ENCODE data around the gene PRR16. TPM values are rescaled to one million over a fixed set of nuclear protein-coding genes. Genes with fewer than 3 reads are reported as not detected.

Gene PRR16
- total and polyA plus RNA-seq, 7 donors, result 1.6 to 5.9 (median 5.7) TPM

DNA sequence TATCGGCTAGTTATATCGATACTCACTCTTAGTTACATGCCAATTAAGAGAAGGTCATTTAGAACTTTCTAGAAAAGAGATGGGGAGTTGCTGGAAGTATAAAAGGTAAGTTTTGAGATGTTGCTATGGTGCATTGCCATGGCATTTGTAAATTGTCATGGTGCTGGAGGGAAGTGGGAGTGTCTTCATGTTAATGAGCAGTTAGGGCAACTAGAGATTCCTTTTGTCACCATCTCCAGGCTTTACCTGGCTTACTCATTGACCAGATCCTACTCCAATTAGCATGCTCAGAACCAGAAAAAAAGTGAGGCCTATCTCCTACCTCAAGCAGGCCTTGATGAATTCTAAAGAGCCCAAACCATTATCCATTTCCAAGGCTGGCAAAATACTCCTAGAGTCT is 82.8 kb downstream of the PRR16 start:
- H3K9me3 ChIP-seq, result no peaks in the 10 kb centered on the region
- WGBS, 2 donors, result 95 to 99% methylated on average over 2 of the region's 2 CpGs
- H3K27me3 ChIP-seq, result no peaks in the 10 kb centered on the region
- H3K36me3 ChIP-seq, result no peaks in the 10 kb centered on the region
- DNase-seq, result no peak
- TF ChIP-seq CTCF (IDR thresholded peaks at IDR 0.05), result no peak
- no peak for TF ChIP-seq POLR2A (IDR thresholded peaks at IDR 0.05)
- no peak for TF ChIP-seq EP300 (IDR thresholded peaks at IDR 0.05)
- TF ChIP-seq POLR2AphosphoS5 (IDR thresholded peaks at IDR 0.05), result no peak
- no peak overlapping the region for H3K4me3 ChIP-seq
- H3K27ac ChIP-seq, result no peak overlapping the region
- intact Hi-C loops (cut with DNase I), result no loop called here
- H3K4me1 ChIP-seq, result no peaks in the 10 kb centered on the region

- intact Hi-C loops (cut with DNase I), result no loop called here
- no peak for DNase-seq
- H3K4me1 ChIP-seq, result no peaks in the 10 kb centered on the region
- H3K27ac ChIP-seq, result no peak overlapping the region
- H3K36me3 ChIP-seq, result no peaks in the 10 kb centered on the region
- TF ChIP-seq POLR2AphosphoS5 (IDR thresholded peaks at IDR 0.05), result no peak
- no peak for TF ChIP-seq EP300 (IDR thresholded peaks at IDR 0.05)
- TF ChIP-seq CTCF (IDR thresholded peaks at IDR 0.05), result no peak
- no peak for TF ChIP-seq POLR2A (IDR thresholded peaks at IDR 0.05)
- no peaks in the 10 kb centered on the region for H3K27me3 ChIP-seq
- WGBS, 2 donors, result 93 to 94% methylated on average over 2 of the region's 2 CpGs
- no peaks in the 10 kb centered on the region for H3K9me3 ChIP-seq
- H3K4me3 ChIP-seq, result no peak overlapping the region
Observed at GRCh38 chr5:120550358-120550757, 86.3 kb downstream of the PRR16 start.

- WGBS, 2 donors, result 85 to 91% methylated on average over 3 of the region's 3 CpGs
- Histone ChIP-seq H3K36me3 (no peaks in the 10 kb centered on the region), H3K9me3 (no peaks in the 10 kb centered on the region), H3K27me3 (no peaks in the 10 kb centered on the region), H3K27ac (no peak overlapping the region), H3K4me3 (no peak overlapping the region), H3K4me1 (no peaks in the 10 kb centered on the region)
- no peak for TF ChIP-seq EP300 (IDR thresholded peaks at IDR 0.05)
- TF ChIP-seq CTCF (IDR thresholded peaks at IDR 0.05), result no peak
- no peak for TF ChIP-seq POLR2AphosphoS5 (IDR thresholded peaks at IDR 0.05)
- TF ChIP-seq POLR2A (IDR thresholded peaks at IDR 0.05), result no peak
- intact Hi-C loops (cut with DNase I), result no loop called here
- DNase-seq, result no peak
Observed at GRCh38 chr5:120552638-120553037, 88.5 kb downstream of the PRR16 start.

DNA sequence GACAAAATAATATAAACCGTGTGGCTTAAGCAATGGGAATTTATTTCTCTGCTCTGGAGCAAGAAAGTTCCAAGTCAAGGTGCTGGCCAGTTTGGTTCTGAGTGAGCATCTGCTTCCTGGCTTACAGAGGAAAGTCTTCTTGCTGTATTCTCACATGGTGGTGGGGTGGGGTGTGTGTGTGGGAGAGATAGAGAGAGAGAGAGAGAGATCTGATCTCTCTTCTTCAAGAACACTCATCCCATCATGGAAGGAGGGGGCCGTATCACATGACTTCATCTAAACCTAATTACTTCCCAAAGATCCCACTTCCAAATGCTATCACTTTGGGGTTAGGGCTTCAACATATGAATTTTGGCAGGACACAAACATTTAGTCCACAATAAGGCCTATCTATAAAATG is 91.2 kb downstream of the PRR16 start:
- no peak for TF ChIP-seq CTCF (IDR thresholded peaks at IDR 0.05)
- no peak for TF ChIP-seq EP300 (IDR thresholded peaks at IDR 0.05)
- no peak for TF ChIP-seq POLR2A (IDR thresholded peaks at IDR 0.05)
- TF ChIP-seq POLR2AphosphoS5 (IDR thresholded peaks at IDR 0.05), result no peak
- intact Hi-C loops (cut with DNase I), result no loop called here
- no peak for DNase-seq

DNA sequence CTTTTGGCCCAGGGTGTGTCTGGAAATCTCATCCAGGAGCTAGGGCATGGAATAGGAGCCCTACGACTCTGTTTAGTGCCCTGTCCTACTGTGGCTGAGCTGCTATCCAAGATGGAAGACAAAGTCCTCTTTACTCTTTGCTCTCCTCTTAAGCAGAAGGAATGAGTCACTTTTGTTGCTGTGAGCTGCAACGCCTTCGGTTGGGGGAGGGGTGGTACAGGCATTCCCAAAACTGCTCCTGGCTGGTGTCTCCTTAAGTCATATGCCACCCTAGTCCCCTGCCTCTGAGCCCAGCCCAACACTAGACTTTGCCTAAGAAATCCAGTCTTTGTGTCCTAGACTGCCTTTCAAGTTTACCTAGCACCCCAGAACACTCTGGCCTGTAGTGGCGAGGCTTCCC is 99.9 kb downstream of the PRR16 start:
- DNase-seq, result no peak
- intact Hi-C loops (cut with DNase I), result no loop called here
- no peak for TF ChIP-seq CTCF (IDR thresholded peaks at IDR 0.05)
- no peak for TF ChIP-seq POLR2AphosphoS5 (IDR thresholded peaks at IDR 0.05)
- TF ChIP-seq EP300 (IDR thresholded peaks at IDR 0.05), result no peak
- no peak for TF ChIP-seq POLR2A (IDR thresholded peaks at IDR 0.05)
- no peak overlapping the region for H3K4me3 ChIP-seq
- H3K27me3 ChIP-seq, result no peaks in the 10 kb centered on the region
- H3K36me3 ChIP-seq, result no peaks in the 10 kb centered on the region
- H3K4me1 ChIP-seq, result no peaks in the 10 kb centered on the region
- H3K9me3 ChIP-seq, result no peaks in the 10 kb centered on the region
- WGBS, 2 donors, result 86 to 89% methylated on average over 4 of the region's 4 CpGs
- H3K27ac ChIP-seq, result no peak overlapping the region

More for the DNA sequence above, 91.2 kb downstream of the PRR16 start:
- WGBS, 2 donors, result 86 to 93% methylated on average over 2 of the region's 2 CpGs
- H3K4me3 ChIP-seq, result no peak overlapping the region
- H3K27ac ChIP-seq, result no peak overlapping the region
- no peaks in the 10 kb centered on the region for H3K36me3 ChIP-seq
- H3K27me3 ChIP-seq, result no peaks in the 10 kb centered on the region
- no peaks in the 10 kb centered on the region for H3K9me3 ChIP-seq
- no peaks in the 10 kb centered on the region for H3K4me1 ChIP-seq

Measured in sigmoid colon (tissue), 7 donors.